Activated naive CD8-positive, alpha-beta T cell treated with anti-CD3 and anti-CD28 coated beads, Interleukin-2, amount 50 U/mL, for 24 hours (primary cell): ENCODE results near the gene PDIK1L.
"Not testable (repeated sequence)": the region's sequence is repeated elsewhere in the genome, so short reads cannot be mapped to it uniquely, and the experiment has no call there.

Experiments used
- ATAC-seq: fragments of 150-1000 bp; cut with Tn5 transposase; one replicate; pipeline ENCODE4 v1.10.0; 2021
- DNase-seq: peaks from one replicate; pipeline ENCODE4 v3.0.0; 2021
- H3K27ac Mint-ChIP-seq: one replicate; pipeline ENCODE4 v1.8.0; 2021; ENCODE audit warnings: mild to moderate bottlenecking, mixed read lengths
- H3K27me3 Mint-ChIP-seq: one replicate; pipeline ENCODE4 v1.8.0; 2021; ENCODE audit warnings: mixed read lengths
- H3K36me3 Mint-ChIP-seq: one replicate; pipeline ENCODE4 v1.8.0; 2021; ENCODE audit warnings: low read depth, mixed read lengths
- H3K4me1 Mint-ChIP-seq: one replicate; pipeline ENCODE4 v1.8.0; 2021; ENCODE audit warnings: mixed read lengths
- H3K4me3 Mint-ChIP-seq: one replicate; pipeline ENCODE4 v1.8.0; 2021; ENCODE audit warnings: mild to moderate bottlenecking, moderate library complexity, mixed read lengths
- H3K9me3 Mint-ChIP-seq: one replicate; pipeline ENCODE4 v1.8.0; 2021; ENCODE audit warnings: mixed read lengths

Gene PDIK1L

GRCh38 chr1:26098602-26099001 is 13.0 kb upstream of the PDIK1L start:
- Mint-ChIP-seq H3K27ac (no peak overlapping the region), H3K27me3 (peaks cover 3% of the 10 kb centered on the region), H3K36me3 (no peaks in the 10 kb centered on the region), H3K4me1 (peaks cover 3% of the 10 kb centered on the region), H3K4me3 (no peak overlapping the region), H3K9me3 (no peaks in the 10 kb centered on the region)
- no peak for DNase-seq
- ATAC-seq, result no peak

GRCh38 chr1:26099780-26100179 is 11.8 kb upstream of the PDIK1L start:
- peaks cover 5% of the 10 kb centered on the region for H3K27me3 Mint-ChIP-seq
- no peak for DNase-seq
- no peak overlapping the region for H3K4me3 Mint-ChIP-seq
- no peak for ATAC-seq
- H3K27ac Mint-ChIP-seq, result no peak overlapping the region
- no peaks in the 10 kb centered on the region for H3K9me3 Mint-ChIP-seq
- no peaks in the 10 kb centered on the region for H3K36me3 Mint-ChIP-seq
- H3K4me1 Mint-ChIP-seq, result peaks cover 6% of the 10 kb centered on the region

- H3K27ac Mint-ChIP-seq, H3K9me3 Mint-ChIP-seq, H3K27me3 Mint-ChIP-seq, DNase-seq, ATAC-seq, H3K36me3 Mint-ChIP-seq, H3K4me1 Mint-ChIP-seq, H3K4me3 Mint-ChIP-seq: not testable (repeated sequence)
Measured at GRCh38 chr1:26100204-26100603, 11.4 kb upstream of the PDIK1L start.

GRCh38 chr1:26102119-26102518 is 9.5 kb upstream of the PDIK1L start:
- Mint-ChIP-seq H3K4me3 (no peak overlapping the region), H3K9me3 (no peaks in the 10 kb centered on the region), H3K36me3 (no peaks in the 10 kb centered on the region), H3K4me1 (peaks cover 11% of the 10 kb centered on the region), H3K27me3 (peaks cover 5% of the 10 kb centered on the region), H3K27ac (no peak overlapping the region)
- ATAC-seq (no peak), DNase-seq (no peak)

GRCh38 chr1:26102526-26102925 is 9.1 kb upstream of the PDIK1L start:
- H3K4me1 Mint-ChIP-seq, result peaks cover 11% of the 10 kb centered on the region
- no peaks in the 10 kb centered on the region for H3K36me3 Mint-ChIP-seq
- H3K27me3 Mint-ChIP-seq, result peaks cover 5% of the 10 kb centered on the region
- no peak overlapping the region for H3K4me3 Mint-ChIP-seq
- no peak overlapping the region for H3K27ac Mint-ChIP-seq
- ATAC-seq (no peak), DNase-seq (no peak)
- no peaks in the 10 kb centered on the region for H3K9me3 Mint-ChIP-seq

- H3K4me1 Mint-ChIP-seq, result peaks cover 11% of the 10 kb centered on the region
- not testable (repeated sequence) for H3K36me3 Mint-ChIP-seq, H3K4me3 Mint-ChIP-seq, ATAC-seq, H3K9me3 Mint-ChIP-seq, H3K27ac Mint-ChIP-seq, DNase-seq, H3K27me3 Mint-ChIP-seq
Measured at GRCh38 chr1:26105226-26105548, 6.4 kb upstream of the PDIK1L start.

- Mint-ChIP-seq H3K36me3 (peaks cover 5% of the 10 kb centered on the region), H3K4me3 (peak overlapping the region; percentile 85), H3K9me3 (no peaks in the 10 kb centered on the region), H3K4me1 (peaks cover 27% of the 10 kb centered on the region), H3K27ac (peak overlapping the region; percentile 68), H3K27me3 (peaks cover 1% of the 10 kb centered on the region)
- no peak for DNase-seq
- ATAC-seq, result no peak
Measured at GRCh38 chr1:26109229-26110164, 2.1 kb upstream of the PDIK1L start.

- peak overlapping the region; percentile 68 for H3K27ac Mint-ChIP-seq
- H3K9me3 Mint-ChIP-seq, result no peaks in the 10 kb centered on the region
- no peaks in the 10 kb centered on the region for H3K27me3 Mint-ChIP-seq
- H3K4me3 Mint-ChIP-seq, result peak overlapping the region; percentile 85
- H3K4me1 Mint-ChIP-seq, result peaks cover 23% of the 10 kb centered on the region
- H3K36me3 Mint-ChIP-seq, result peaks cover 7% of the 10 kb centered on the region
- ATAC-seq (peak; percentile 48), DNase-seq (peak; percentile 74)
Measured at GRCh38 chr1:26110731-26111529, 694 bp upstream of the PDIK1L start.

- Mint-ChIP-seq H3K27ac (peak overlapping the region; percentile 81), H3K9me3 (no peaks in the 10 kb centered on the region), H3K4me3 (peak overlapping the region; percentile 85), H3K4me1 (peaks cover 24% of the 10 kb centered on the region), H3K36me3 (peaks cover 7% of the 10 kb centered on the region), H3K27me3 (no peaks in the 10 kb centered on the region)
- DNase-seq, result no peak
- ATAC-seq, result peak; percentile 10
Measured at GRCh38 chr1:26112407-26112775, 767 bp downstream of the PDIK1L start.

- H3K4me3 Mint-ChIP-seq, result no peak overlapping the region
- no peaks in the 10 kb centered on the region for H3K27me3 Mint-ChIP-seq
- H3K27ac Mint-ChIP-seq, result no peak overlapping the region
- no peaks in the 10 kb centered on the region for H3K9me3 Mint-ChIP-seq
- H3K4me1 Mint-ChIP-seq, result peaks cover 26% of the 10 kb centered on the region
- ATAC-seq, result no peak
- peaks cover 10% of the 10 kb centered on the region for H3K36me3 Mint-ChIP-seq
- no peak for DNase-seq
Measured at GRCh38 chr1:26114165-26114927, 2.7 kb downstream of the PDIK1L start.

GRCh38 chr1:26119892-26120608 is 8.4 kb downstream of the PDIK1L start:
- peaks cover 38% of the 10 kb centered on the region for H3K4me1 Mint-ChIP-seq
- DNase-seq (no peak), ATAC-seq (no peak)
- peak overlapping the region; percentile 64 for H3K27ac Mint-ChIP-seq
- H3K4me3 Mint-ChIP-seq, result peak overlapping the region; percentile 21
- H3K36me3 Mint-ChIP-seq, result peaks cover 22% of the 10 kb centered on the region
- H3K27me3 Mint-ChIP-seq, result no peaks in the 10 kb centered on the region
- no peaks in the 10 kb centered on the region for H3K9me3 Mint-ChIP-seq

GRCh38 chr1:26121854-26122773 is 10.5 kb downstream of the PDIK1L start:
- no peak for DNase-seq
- ATAC-seq, result no peak
- H3K27ac Mint-ChIP-seq, result no peak overlapping the region
- H3K36me3 Mint-ChIP-seq, result peaks cover 22% of the 10 kb centered on the region
- H3K4me1 Mint-ChIP-seq, result peaks cover 56% of the 10 kb centered on the region
- no peak overlapping the region for H3K4me3 Mint-ChIP-seq
- no peaks in the 10 kb centered on the region for H3K9me3 Mint-ChIP-seq
- no peaks in the 10 kb centered on the region for H3K27me3 Mint-ChIP-seq
